ENCODE data around the gene CCDC50.

DNA sequence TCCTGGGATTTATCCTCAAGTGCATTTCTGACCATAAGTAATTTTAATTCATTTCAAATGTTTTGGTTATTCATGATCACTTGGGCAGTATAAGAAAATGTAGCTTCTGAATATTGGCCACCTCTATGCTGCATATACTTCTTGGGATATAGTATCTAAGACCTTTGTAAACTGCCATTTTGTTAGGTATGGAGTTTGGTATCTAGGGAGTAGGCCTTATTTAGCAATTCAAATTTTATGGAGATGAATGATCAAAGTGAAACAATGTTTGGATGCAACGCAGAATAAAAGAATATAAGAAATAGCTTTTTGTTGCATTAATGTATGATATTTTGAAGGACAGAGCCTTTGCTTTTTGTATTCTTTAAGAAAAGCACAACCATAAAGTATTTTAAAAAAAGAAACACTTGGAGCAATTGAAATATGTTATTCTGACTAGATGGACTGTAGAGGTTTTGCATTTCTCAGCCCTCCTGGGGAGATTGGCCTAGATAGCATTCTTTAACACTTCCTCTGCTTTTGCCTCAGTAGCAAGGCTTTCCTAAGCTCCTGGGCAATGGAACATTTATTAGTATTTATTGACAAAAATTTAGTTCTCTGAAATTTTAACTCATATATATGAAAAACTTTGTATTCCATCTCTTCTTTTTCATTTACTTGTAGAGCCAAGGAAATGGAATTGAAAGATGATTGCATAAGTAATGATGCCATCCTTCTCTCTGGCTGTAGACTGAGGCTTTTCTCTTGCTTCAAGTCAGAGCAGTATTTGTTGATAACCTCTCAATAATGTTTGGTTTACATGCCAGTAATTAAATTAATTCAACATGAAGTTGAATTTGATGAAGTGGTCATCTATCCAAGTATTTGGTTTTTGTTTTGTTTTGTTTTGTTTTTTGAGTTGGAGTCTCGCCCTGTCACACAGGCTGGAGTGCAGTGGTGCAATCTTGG is 62.9 kb downstream of the CCDC50 start:
- TF ChIP-seq, protein P1, sequence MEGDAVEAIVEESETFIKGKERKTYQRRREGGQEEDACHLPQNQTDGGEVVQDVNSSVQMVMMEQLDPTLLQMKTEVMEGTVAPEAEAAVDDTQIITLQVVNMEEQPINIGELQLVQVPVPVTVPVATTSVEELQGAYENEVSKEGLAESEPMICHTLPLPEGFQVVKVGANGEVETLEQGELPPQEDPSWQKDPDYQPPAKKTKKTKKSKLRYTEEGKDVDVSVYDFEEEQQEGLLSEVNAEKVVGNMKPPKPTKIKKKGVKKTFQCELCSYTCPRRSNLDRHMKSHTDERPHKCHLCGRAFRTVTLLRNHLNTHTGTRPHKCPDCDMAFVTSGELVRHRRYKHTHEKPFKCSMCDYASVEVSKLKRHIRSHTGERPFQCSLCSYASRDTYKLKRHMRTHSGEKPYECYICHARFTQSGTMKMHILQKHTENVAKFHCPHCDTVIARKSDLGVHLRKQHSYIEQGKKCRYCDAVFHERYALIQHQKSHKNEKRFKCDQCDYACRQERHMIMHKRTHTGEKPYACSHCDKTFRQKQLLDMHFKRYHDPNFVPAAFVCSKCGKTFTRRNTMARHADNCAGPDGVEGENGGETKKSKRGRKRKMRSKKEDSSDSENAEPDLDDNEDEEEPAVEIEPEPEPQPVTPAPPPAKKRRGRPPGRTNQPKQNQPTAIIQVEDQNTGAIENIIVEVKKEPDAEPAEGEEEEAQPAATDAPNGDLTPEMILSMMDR (IDR thresholded peaks at IDR 0.05): no peak
- TF ChIP-seq POLR2A (IDR thresholded peaks at IDR 0.05): no peak

Measured in adrenal gland (tissue), 5 donors.